IMR-90 (cell line): ENCODE measurements around the gene CCL5. TPM values are rescaled to one million over a fixed set of nuclear protein-coding genes. Genes with fewer than 3 reads are reported as not detected.

Experiments
- ATAC-seq: fragments of 200-7000 bp; cut with Tn5 transposase; 2 replicates; pipeline ENCODE4 v1.9.1; 2020; ENCODE audit warnings: low read depth, mild to moderate bottlenecking, moderate library complexity
- BruUV-seq: library from RNA; stranded (reverse); fragments of 400-500 nt; replicated peaks from 2 replicates; lab custom pipeline; 2021; lab: Mats Ljungman, UMichigan
- CTCF ChIA-PET: fragments of 300-600 bp; formaldehyde crosslinking; extraction: SDS; loops from one replicate; lab custom pipeline; 2021; ENCODE audit warnings: antibody characterized with exemption; lab: Yijun Ruan, JAX
- POLR2A ChIA-PET: fragments of 300-600 bp; sonication (Branson Sonifier 250); formaldehyde crosslinking; loops from one replicate; lab custom pipeline; 2022; ENCODE audit warnings: antibody characterized with exemption; ENCODE audit not compliant: unreplicated experiment; lab: Charles Lee
- DNase-seq: peaks from one replicate; pipeline ENCODE4 v3.0.0; 2013
- H2AFZ ChIP-seq: replicated peaks from 2 replicates; pipeline ENCODE3; 2013; ENCODE audit warnings: low read length, mild to moderate bottlenecking; ENCODE audit not compliant: poor library complexity
- H2AK5ac ChIP-seq: 2 replicates; pipeline ENCODE4 v1.6.1; 2013; ENCODE audit warnings: low read depth, low read length, inconsistent platforms
- H2AK9ac ChIP-seq: replicated peaks from 2 replicates; pipeline ENCODE3; 2013; ENCODE audit warnings: mild to moderate bottlenecking, low read depth, low read length, moderate library complexity; ENCODE audit not compliant: poor library complexity
- H2BK120ac ChIP-seq: 2 replicates; pipeline ENCODE4 v1.6.1; 2013; ENCODE audit warnings: low read depth, low read length, inconsistent platforms
- H2BK15ac ChIP-seq: 3 replicates; pipeline ENCODE4 v1.6.1; 2013; ENCODE audit warnings: low read depth, low read length, inconsistent platforms
- H2BK20ac ChIP-seq: 2 replicates; pipeline ENCODE4 v1.6.1; 2013; ENCODE audit warnings: low read depth, mild to moderate bottlenecking, inconsistent platforms, low read length, moderate library complexity
- H2BK5ac ChIP-seq: 2 replicates; pipeline ENCODE4 v1.6.1; 2013; ENCODE audit warnings: mild to moderate bottlenecking, low read depth, low read length, inconsistent platforms; ENCODE audit not compliant: poor library complexity, severe bottlenecking
- H3K14ac ChIP-seq: replicated peaks from 2 replicates; pipeline ENCODE4 v1.6.1; 2013; ENCODE audit warnings: low read depth, low read length, inconsistent platforms
- H3K18ac ChIP-seq: 2 replicates; pipeline ENCODE4 v1.6.1; 2013; ENCODE audit warnings: low read depth, low read length, control low read depth
- H3K23ac ChIP-seq: 2 replicates; pipeline ENCODE4 v1.6.1; 2013; ENCODE audit warnings: low read depth, low read length, inconsistent platforms
- H3K27ac ChIP-seq: 2 replicates; pipeline ENCODE4 v1.5.1; 2013; ENCODE audit warnings: mild to moderate bottlenecking, control low read depth, low read length; ENCODE audit not compliant: insufficient read depth
- H3K27me3 ChIP-seq: 2 replicates; pipeline ENCODE4 v1.6.1; 2013; ENCODE audit warnings: low read length; ENCODE audit not compliant: control insufficient read depth, insufficient read depth
- H3K36me3 ChIP-seq: 2 replicates; pipeline ENCODE4 v1.6.1; 2013; ENCODE audit warnings: low read length, mixed read lengths; ENCODE audit not compliant: control insufficient read depth, insufficient read depth
- H3K4ac ChIP-seq: 2 replicates; pipeline ENCODE4 v1.6.1; 2013; ENCODE audit warnings: low read depth, low read length, inconsistent platforms
- H3K4me1 ChIP-seq: 2 replicates; pipeline ENCODE4 v1.6.1; 2013; ENCODE audit warnings: low read length, mixed read lengths; ENCODE audit not compliant: control insufficient read depth, insufficient read depth
- H3K4me2 ChIP-seq: 2 replicates; pipeline ENCODE4 v1.6.1; 2013; ENCODE audit warnings: low read depth, mild to moderate bottlenecking, control low read depth, low read length, moderate library complexity
- H3K4me3 ChIP-seq: 2 replicates; pipeline ENCODE4 v1.5.1; 2013; ENCODE audit warnings: low read depth, mild to moderate bottlenecking, control low read depth, low read length, moderate library complexity; ENCODE audit not compliant: insufficient read depth
- H3K56ac ChIP-seq: 2 replicates; pipeline ENCODE4 v1.6.1; 2013; ENCODE audit warnings: low read length, inconsistent platforms; ENCODE audit not compliant: insufficient read depth; ENCODE audit errors: extremely low read depth
- H3K79me1 ChIP-seq, 2 experiments: 2 replicates each; pipeline ENCODE4 v1.6.1; 2013; ENCODE audit warnings: low read length in 2 of 2, inconsistent platforms in 1 of 2, low read depth in 1 of 2
- H3K9ac ChIP-seq: 2 replicates; pipeline ENCODE4 v1.6.1; 2013; ENCODE audit warnings: low read depth, low read length, control low read depth
- H3K9me1 ChIP-seq: 2 replicates; pipeline ENCODE4 v1.6.1; 2013; ENCODE audit warnings: low read length, inconsistent platforms; ENCODE audit not compliant: insufficient read depth
- H3K9me3 ChIP-seq: 2 replicates; pipeline ENCODE4 v1.6.1; 2013; ENCODE audit warnings: low read length; ENCODE audit not compliant: control insufficient read depth, insufficient read depth
- H4K20me1 ChIP-seq: 2 replicates; pipeline ENCODE4 v1.6.1; 2013; ENCODE audit warnings: low read length, inconsistent platforms; ENCODE audit not compliant: insufficient read depth
- H4K5ac ChIP-seq: 2 replicates; pipeline ENCODE4 v1.6.1; 2013; ENCODE audit warnings: mild to moderate bottlenecking, low read depth, low read length, control low read depth
- H4K8ac ChIP-seq, 2 experiments: 2 replicates each; pipeline ENCODE4 v1.6.1; 2013; ENCODE audit warnings: low read depth in 2 of 2, low read length in 2 of 2, control low read depth in 1 of 2, inconsistent platforms in 1 of 2
- H4K91ac ChIP-seq: 2 replicates; pipeline ENCODE4 v1.6.1; 2013; ENCODE audit warnings: low read depth, low read length, inconsistent platforms; ENCODE audit not compliant: insufficient read depth
- RFX5 ChIP-seq: IDR thresholded peaks from 2 replicates; pipeline ENCODE4 v1.8.0; 2012; ENCODE audit warnings: low read depth, mild to moderate bottlenecking, low read length, moderate library complexity
- SMC3 ChIP-seq: fragments of 150-350 bp; IDR thresholded peaks from 2 replicates; pipeline ENCODE4 v1.6.1; 2016; ENCODE audit warnings: low read depth, mild to moderate bottlenecking, antibody characterized with exemption, low read length, moderate library complexity
- WGBS, 2 experiments: methylation state at CpG; one replicate each; pipeline versions ENCODE4 v1.1.5 to v1.1.7; 2013; ENCODE audit warnings: missing lambda C conversion rate in 2 of 2; ENCODE audit not compliant: insufficient read length in 1 of 2; ENCODE audit errors: extremely low coverage in 2 of 2; 5-methylcytosine and 5-hydroxymethylcytosine counted together
- dilution Hi-C: fragments of 300-500 bp; cut with HindIII; formaldehyde crosslinking; loops from one replicate; pipeline ENCODE4 v1.14.3; 2018; ENCODE audit warnings: low sequenced_read_pairs; ENCODE audit not compliant: unreplicated experiment
- in situ Hi-C: fragments of 300-500 bp; cut with MboI; formaldehyde crosslinking; loops from 3 replicates; pipeline ENCODE4 v1.14.3; 2019; ENCODE audit warnings: low sequenced_read_pairs, inconsistent platforms, mixed read lengths
- intact Hi-C: fragments of 100-400 bp; cut with micrococcal nuclease; formaldehyde crosslinking; loops from 2 replicates; pipeline ENCODE4 v1.10.0; 2022
- polyA plus RNA-seq, 3 experiments: library from polyadenylated mRNA; depleted of rRNA; stranded (reverse); fragments of >200 nt; gene quantifications; 2 replicates each; pipeline ENCODE4 v1.2.3, GENCODE V29; 2012; ENCODE audit warnings: low replicate concordance in 1 of 3
- total RNA-seq: library from RNA; depleted of rRNA; stranded (reverse); fragments of >200 nt; gene quantifications from 2 replicates; pipeline ENCODE4 v1.2.3, GENCODE V29; 2012

The CCL5 gene
- total and polyA plus RNA-seq, 2 of the 4 experiments (the other 2 are of a cell fraction) = not detected

GRCh38 chr17:35875800-35876139, 4.4 kb downstream of the CCL5 start:
- Histone ChIP-seq H2BK20ac (no peak overlapping the region), H3K4ac (no peak overlapping the region), H4K5ac (no peak overlapping the region), H3K36me3 (no peaks in the 10 kb centered on the region), H3K27me3 (peaks cover 3% of the 10 kb centered on the region; the same call in 1 of the 2 replicates), H2BK15ac (no peak overlapping the region), H3K27ac (no peak overlapping the region), H3K4me2 (no peak overlapping the region), H3K14ac (no peak overlapping the region), H2AK9ac (no peak overlapping the region), H2BK120ac (no peak overlapping the region), H3K4me1 (no peaks in the 10 kb centered on the region), H4K20me1 (no peaks in the 10 kb centered on the region), H3K18ac (no peak overlapping the region), H2AK5ac (no peak overlapping the region), H3K23ac (no peak overlapping the region), H3K9me1 (no peaks in the 10 kb centered on the region), H3K79me1 (no peaks in the 10 kb centered on the region), H3K9me3 (no peaks in the 10 kb centered on the region), H3K56ac (no peak overlapping the region), H3K4me3 (no peak overlapping the region), H2BK5ac (no peak overlapping the region), H2AFZ (no peak overlapping the region), H4K8ac (no peak overlapping the region), H3K9ac (no peak overlapping the region), H4K91ac (no peak overlapping the region)
- POLR2A ChIA-PET = no interaction called here
- CTCF ChIA-PET = interaction anchor here (1.0 to 1.2 kb wide), 2 partner anchors 14 to 23 kb away, joined by 3 read pairs; no protein-coding TSS in a partner anchor
- intact Hi-C loops (no loop called here), in situ Hi-C loops (no loop called here), dilution Hi-C loops (no loop called here)
- DNase-seq (no peak), ATAC-seq (no peak)
- BruUV-seq = no TSS peak
- no CpG with 5 or more reads among the region's 3 CpGs for WGBS, 2 experiments
- TF ChIP-seq RFX5 (no peak), SMC3 (no peak)
